Coronary artery (tissue), 2 donors: ENCODE measurements around the gene SLC22A9.

Experiments
- DNase-seq: peaks from one replicate; pipeline ENCODE4 v3.0.0-alpha.2; 2017; ENCODE audit warnings: low spot score
- H3K27ac ChIP-seq, 2 donors: fragments of 200-600 bp; sonication (generic); one replicate each; pipeline ENCODE4 v1.5.1; 2016 to 2019
- H3K4me3 ChIP-seq: fragments of 200-600 bp; sonication (generic); 2 replicates; pipeline ENCODE4 v1.5.1; 2016; ENCODE audit warnings: mild to moderate bottlenecking, moderate library complexity
- CTCF ChIP-seq: fragments of 200-600 bp; sonication (generic); IDR thresholded peaks from one replicate; pipeline ENCODE4 v1.5.1; 2019; ENCODE audit warnings: antibody characterized with exemption

Gene SLC22A9

DNA sequence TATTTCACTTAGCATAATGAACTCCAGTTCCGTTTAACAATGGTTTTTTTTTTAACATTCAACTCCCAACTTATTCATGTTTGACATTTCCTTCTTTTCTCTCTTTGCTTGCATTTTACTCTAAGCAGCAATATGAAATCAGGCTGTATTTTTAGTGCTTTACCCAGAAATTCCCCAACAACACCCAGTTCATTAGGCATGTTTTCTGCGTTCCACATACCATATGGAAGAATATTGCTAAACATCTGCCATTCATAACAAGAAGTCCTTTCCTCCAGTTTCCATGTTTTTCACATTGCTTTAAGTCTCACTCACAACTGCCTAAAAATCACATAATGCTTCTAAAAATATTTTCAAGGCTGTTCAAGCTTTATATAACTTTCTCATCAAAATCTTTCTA, 75.5 kb downstream of the SLC22A9 start:
- Histone ChIP-seq H3K4me3 (no peak overlapping the region), H3K27ac (no peak overlapping the region)
- TF ChIP-seq CTCF, result no peak
- DNase-seq, result no peak

- Histone ChIP-seq H3K4me3 (no peak overlapping the region), H3K27ac (no peak overlapping the region)
- DNase-seq, result no peak
- no peak for TF ChIP-seq CTCF
These were observed 76.1 kb downstream of the SLC22A9 start for GRCh38 chr11:63445720-63446119.

- TF ChIP-seq CTCF, result no peak
- no peak for DNase-seq
- Histone ChIP-seq H3K4me3 (no peak overlapping the region), H3K27ac (no peak overlapping the region)
These were observed 79.1 kb downstream of the SLC22A9 start for GRCh38 chr11:63448646-63449045.

- H3K27ac ChIP-seq, result no peak overlapping the region
These were observed 90.0 kb downstream of the SLC22A9 start for GRCh38 chr11:63459586-63459985.

More at GRCh38 chr11:63459586-63459985, 90.0 kb downstream of the SLC22A9 start:
- no peak overlapping the region for H3K4me3 ChIP-seq
- TF ChIP-seq CTCF, result no peak
- no peak for DNase-seq
